Colonic mucosa (tissue), 4 donors: ENCODE results near the gene SPDYE1. TPM values are rescaled to one million over a fixed set of nuclear protein-coding genes. Genes with fewer than 3 reads are reported as not detected.

Experiments
- DNase-seq: peaks from one replicate; pipeline ENCODE4 v3.0.0-alpha.2; 2020
- H3K27ac ChIP-seq: fragments of 200-600 bp; one replicate; pipeline ENCODE4 v1.8.0; 2021
- H3K27me3 ChIP-seq: fragments of 200-600 bp; one replicate; pipeline ENCODE4 v1.8.0; 2021
- H3K36me3 ChIP-seq: fragments of 200-600 bp; one replicate; pipeline ENCODE4 v1.8.0; 2021
- H3K4me1 ChIP-seq: fragments of 200-600 bp; one replicate; pipeline ENCODE4 v1.8.0; 2021; ENCODE audit warnings: mild to moderate bottlenecking
- H3K4me3 ChIP-seq: fragments of 200-600 bp; one replicate; pipeline ENCODE4 v1.8.0; 2021
- H3K9ac ChIP-seq, 2 donors: one replicate each; pipeline ENCODE4 v1.7.0; 2013; ENCODE audit warnings: control low read depth in 2 of 2, low read depth in 2 of 2, low read length in 2 of 2
- H3K9me3 ChIP-seq: fragments of 200-600 bp; one replicate; pipeline ENCODE4 v1.8.0; 2021
- CTCF ChIP-seq: fragments of 200-600 bp; IDR thresholded peaks from one replicate; pipeline ENCODE4 v1.8.0; 2022; ENCODE audit warnings: antibody characterized with exemption, mild to moderate bottlenecking
- intact Hi-C: fragments of 100-400 bp; cut with DNase I; formaldehyde crosslinking; loops from one replicate; pipeline ENCODE4 v1.14.1; 2022
- total RNA-seq, 2 donors: library from RNA; stranded (reverse); fragmentation: NEBNext Ultra II Directional in 1 of 2; extraction: Animal tissue kit (Norgen Biotek cat#: 25700) in 1 of 2; gene quantifications; one replicate each; pipeline ENCODE4 v1.2.1, GENCODE V29; 2021
- donor health status: healthy.
- donor health status: DM: no; HTN: no; CAD: no.
- donor health status: DM: no; HTN: no; CAD: no.

The SPDYE1 gene
- total RNA-seq, 2 donors from 2014 or later: not detected

DNA sequence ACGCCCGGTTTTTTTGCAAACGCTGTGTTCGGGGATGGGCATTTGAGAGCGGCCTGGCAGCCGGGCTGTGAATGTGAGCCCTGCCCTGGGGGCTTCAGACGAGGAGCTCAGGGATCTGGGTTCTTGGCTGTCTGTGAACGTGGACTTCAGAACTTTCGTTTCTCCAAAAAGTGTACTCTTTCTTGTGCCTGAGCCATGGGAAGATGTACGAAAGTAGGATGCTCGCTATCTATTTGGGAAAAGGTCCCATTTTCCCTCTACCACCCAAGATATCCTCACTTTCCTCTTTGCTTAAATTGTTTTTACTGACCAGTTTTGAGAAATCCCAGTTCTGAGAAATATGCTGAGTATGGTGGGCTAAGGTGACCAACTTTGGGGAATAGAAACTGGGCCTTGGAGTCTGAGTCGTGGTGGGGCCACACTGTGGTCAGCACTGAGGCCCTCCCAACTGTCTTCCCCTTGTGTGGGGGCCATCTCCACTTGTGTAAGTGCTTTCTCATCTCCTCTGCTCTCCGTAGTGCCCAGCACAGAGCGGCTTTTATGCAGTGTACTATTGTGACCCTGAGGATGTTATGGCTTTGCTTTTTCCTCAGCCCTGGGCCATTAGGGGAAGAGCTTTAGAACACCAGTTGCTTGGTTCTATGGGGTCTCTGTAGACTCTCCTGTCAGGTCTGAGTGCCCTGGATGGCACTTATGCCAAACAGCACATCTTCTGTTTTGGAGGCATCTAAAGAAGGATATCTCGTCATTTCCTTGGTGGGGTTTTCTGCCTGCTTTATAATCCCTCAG is 47.7 kb downstream of the SPDYE1 start:
- Histone ChIP-seq H3K4me1 (peaks cover 12% of the 10 kb centered on the region), H3K4me3 (peak overlapping the region; percentile 95), H3K9me3 (no peaks in the 10 kb centered on the region), H3K9ac (peak overlapping the region; percentile 93 to 99), H3K27ac (peak overlapping the region; percentile 78), H3K27me3 (no peaks in the 10 kb centered on the region), H3K36me3 (no peaks in the 10 kb centered on the region)
- intact Hi-C loops: no loop called here
- no peak for DNase-seq
- no peak for TF ChIP-seq CTCF

GRCh38 chr7:44046321-44047061 is 48.8 kb downstream of the SPDYE1 start:
- peak overlapping the region; percentile 19 for H3K27ac ChIP-seq
- DNase-seq: no peak
- peak overlapping the region in 1 of 2 donors; percentile 59 for H3K9ac ChIP-seq
- peaks cover 12% of the 10 kb centered on the region for H3K4me1 ChIP-seq
- no peaks in the 10 kb centered on the region for H3K27me3 ChIP-seq
- TF ChIP-seq CTCF: no peak
- intact Hi-C loops: no loop called here
- H3K4me3 ChIP-seq: no peak overlapping the region
- peaks cover 7% of the 10 kb centered on the region for H3K36me3 ChIP-seq
- no peaks in the 10 kb centered on the region for H3K9me3 ChIP-seq

GRCh38 chr7:44048031-44048795 is 50.5 kb downstream of the SPDYE1 start:
- Histone ChIP-seq H3K9me3 (no peaks in the 10 kb centered on the region), H3K27ac (no peak overlapping the region), H3K36me3 (peaks cover 7% of the 10 kb centered on the region), H3K27me3 (no peaks in the 10 kb centered on the region), H3K4me3 (no peak overlapping the region), H3K9ac (no peak overlapping the region), H3K4me1 (peaks cover 12% of the 10 kb centered on the region)
- intact Hi-C loops: no loop called here
- TF ChIP-seq CTCF: no peak
- DNase-seq: no peak

DNA sequence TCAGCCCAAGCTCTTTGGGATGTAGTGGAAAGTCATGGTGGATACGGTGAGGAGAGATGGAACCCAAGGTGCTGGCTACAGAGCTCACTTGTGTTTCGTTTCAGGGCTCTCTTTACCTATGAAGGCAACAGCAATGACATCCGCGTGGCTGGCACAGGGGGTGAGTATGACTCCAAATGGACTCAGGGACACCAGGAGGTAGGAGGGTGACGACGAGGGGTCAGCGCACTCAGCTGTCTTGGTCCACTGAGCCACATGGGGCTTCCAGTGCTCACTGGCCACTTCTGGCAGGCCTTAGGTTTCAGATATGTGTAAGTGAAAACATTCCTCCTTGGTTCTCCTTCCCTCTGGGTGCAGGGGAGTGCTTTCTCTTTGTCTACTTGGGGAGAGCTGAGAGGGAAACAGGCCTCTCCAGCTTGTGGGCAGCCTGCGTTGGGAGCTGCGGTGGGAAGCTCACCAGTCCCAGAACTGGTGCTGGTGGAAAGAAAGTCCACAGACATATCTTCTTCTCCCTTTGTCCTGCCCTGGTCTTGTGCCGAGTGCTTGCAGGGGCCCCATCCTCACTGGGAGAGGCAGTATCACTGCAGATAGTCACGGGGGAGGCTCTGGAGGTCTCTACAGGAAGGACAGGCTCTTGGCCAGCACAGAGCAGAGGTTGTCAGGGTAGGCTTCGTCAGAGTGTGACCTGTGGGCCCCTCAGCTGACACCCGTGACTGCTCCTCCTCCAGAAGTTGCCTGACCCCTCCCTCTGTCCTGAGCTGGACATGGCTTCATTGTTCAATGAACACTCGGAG is 52.6 kb downstream of the SPDYE1 start:
- H3K27me3 ChIP-seq: no peaks in the 10 kb centered on the region
- intact Hi-C loops: no loop called here
- H3K27ac ChIP-seq: no peak overlapping the region
- no peak for DNase-seq
- no peak overlapping the region for H3K4me3 ChIP-seq
- peaks cover 12% of the 10 kb centered on the region for H3K4me1 ChIP-seq
- no peak for TF ChIP-seq CTCF
- H3K9me3 ChIP-seq: no peaks in the 10 kb centered on the region
- H3K36me3 ChIP-seq: peaks cover 7% of the 10 kb centered on the region
- no peak overlapping the region for H3K9ac ChIP-seq
